DMS53 treated with DMSO at 0.1 percent for 48 hours (cell line): ENCODE results near the gene TSSC4.

Experiments used
- DNase-seq: peaks from one replicate; lab custom pipeline; 2025; ENCODE audit not compliant: unreplicated experiment; lab: John Stamatoyannopoulos, UW

The TSSC4 gene

DNA sequence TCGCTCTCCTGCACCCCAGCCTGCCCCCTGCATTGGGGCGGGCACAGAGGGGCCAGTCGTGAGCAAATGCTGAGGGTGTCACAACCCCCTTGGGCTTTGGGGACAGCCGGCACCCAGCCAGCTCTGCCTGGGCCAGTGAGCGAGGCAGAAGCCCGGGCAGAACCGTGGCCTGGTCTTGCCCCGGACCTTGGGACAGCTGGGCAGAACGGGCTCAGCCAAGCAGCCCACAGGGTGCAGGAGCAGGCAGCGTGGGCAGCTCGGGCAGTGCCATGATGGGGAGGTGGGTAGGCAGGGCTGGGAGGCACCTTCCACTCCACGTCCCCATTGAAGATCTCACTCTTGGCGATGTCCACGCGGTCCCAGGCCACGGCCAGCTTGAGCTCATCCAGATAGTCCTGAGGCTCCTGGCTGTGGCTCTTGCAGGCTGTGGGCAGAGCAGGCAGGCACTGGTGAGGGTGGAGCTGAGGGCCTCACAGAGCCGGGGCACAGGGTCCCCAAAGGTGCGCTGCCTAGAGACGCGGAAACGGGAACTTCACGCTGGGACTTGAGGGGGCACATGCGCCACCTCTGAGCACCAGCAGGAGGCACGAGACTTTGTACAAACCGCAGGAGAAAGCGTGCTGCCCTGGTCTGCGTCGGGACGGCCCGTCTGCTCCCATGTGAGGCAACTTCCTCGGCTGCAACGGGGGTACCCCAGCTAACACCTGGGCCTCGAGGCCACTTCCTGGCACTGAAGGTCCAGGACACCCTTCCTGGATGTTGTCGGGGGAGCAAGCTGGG, 15.2 kb downstream of the TSSC4 start:
- no peak for DNase-seq

GRCh38 chr11:2416765-2417164, 16.2 kb downstream of the TSSC4 start:
- no peak for DNase-seq

- no peak for DNase-seq
These were observed 17.5 kb downstream of the TSSC4 start for GRCh38 chr11:2417856-2418692.

GRCh38 chr11:2418693-2419360, 18.3 kb downstream of the TSSC4 start:
- no peak for DNase-seq

GRCh38 chr11:2419638-2420501, 19.3 kb downstream of the TSSC4 start:
- DNase-seq, result peak; percentile 91

GRCh38 chr11:2420502-2421225, 20.1 kb downstream of the TSSC4 start:
- DNase-seq, result peak; percentile 85

GRCh38 chr11:2421226-2421994, 20.9 kb downstream of the TSSC4 start:
- DNase-seq, result no peak

DNA sequence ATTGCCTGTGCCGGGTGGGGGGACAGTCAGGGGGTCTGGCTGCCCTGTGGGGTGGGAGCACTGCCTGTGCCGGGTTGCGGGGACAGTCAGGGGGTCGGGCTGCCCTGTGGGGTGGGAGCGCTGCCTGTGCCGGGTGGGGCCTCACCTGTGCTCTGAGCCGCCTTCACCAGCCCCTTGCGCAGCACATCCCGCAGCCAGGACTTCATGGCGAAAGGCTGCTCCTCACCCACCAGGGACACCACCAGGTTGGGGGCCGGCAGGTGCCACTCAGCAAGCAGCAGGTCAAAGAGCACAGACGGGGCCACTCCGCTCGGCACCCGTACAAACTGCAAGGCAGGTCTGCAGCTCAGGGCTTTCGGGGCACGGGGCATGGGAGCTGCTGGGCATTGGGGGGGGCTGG, 21.4 kb downstream of the TSSC4 start:
- no peak for DNase-seq

DNA sequence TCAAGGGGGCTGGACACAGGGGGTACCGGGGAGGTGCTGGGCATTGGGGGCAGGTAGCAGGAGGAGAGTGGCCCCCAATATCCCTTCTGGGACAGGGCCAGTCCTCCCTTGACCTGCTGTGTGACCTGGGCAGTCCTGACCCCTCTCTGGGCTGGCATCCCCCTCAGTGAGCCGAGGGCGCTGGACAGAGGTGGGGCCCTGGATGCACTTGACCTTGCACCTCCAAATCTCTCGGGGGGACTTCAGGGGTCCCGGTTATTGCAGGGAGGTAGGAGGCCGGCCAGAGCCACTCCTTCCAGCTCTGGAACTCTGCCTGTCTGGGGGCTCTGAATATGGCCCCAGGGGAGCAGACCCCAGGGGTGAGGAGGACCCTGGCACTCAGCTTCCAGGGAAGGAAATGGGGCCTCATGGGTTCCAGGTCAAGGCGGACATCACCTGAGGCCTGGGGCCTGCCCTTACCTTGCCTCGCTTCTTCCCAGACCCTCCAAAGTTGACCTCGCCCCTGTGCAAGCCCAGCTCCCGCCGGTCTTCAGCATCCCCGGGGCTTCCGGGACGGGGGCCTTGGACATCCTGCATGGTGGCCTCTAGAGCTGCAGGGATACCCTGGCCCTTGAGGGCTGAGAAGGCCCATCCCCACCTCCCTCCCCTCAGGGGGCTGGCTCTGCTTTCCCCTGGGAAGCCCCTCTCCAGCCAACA, 22.1 kb downstream of the TSSC4 start:
- no peak for DNase-seq

GRCh38 chr11:2423157-2424025, 22.8 kb downstream of the TSSC4 start:
- DNase-seq, result no peak

- no peak for DNase-seq
These were observed 24.4 kb downstream of the TSSC4 start for GRCh38 chr11:2424811-2425495.

- DNase-seq, result no peak
These were observed 25.0 kb downstream of the TSSC4 start for GRCh38 chr11:2425506-2425905.

GRCh38 chr11:2426221-2426620, 25.7 kb downstream of the TSSC4 start:
- DNase-seq, result no peak

- DNase-seq, result no peak
These were observed 26.4 kb downstream of the TSSC4 start for GRCh38 chr11:2426826-2427521.

- DNase-seq, result no peak
These were observed 27.3 kb downstream of the TSSC4 start for GRCh38 chr11:2427721-2428321.

- peak; percentile 34 for DNase-seq
These were observed 27.8 kb downstream of the TSSC4 start for GRCh38 chr11:2428322-2428795.
